EL (cell line): ENCODE measurements around the gene MRPL22.
A peak's percentile ranks its signal among the peaks of the same experiment; 100 is the strongest.
"Not testable (repeated sequence)": the region's sequence is repeated elsewhere in the genome, so short reads cannot be mapped to it uniquely, and the experiment has no call there.

ENCODE experiments used
- DNase-seq: peaks from one replicate; pipeline ENCODE4 v3.0.0-alpha.2; 2016

MRPL22 gene

GRCh38 chr5:154943527-154943926 is 2.7 kb downstream of the MRPL22 start:
- no peak for DNase-seq

GRCh38 chr5:154944716-154945115 is 3.8 kb downstream of the MRPL22 start:
- DNase-seq: no peak

- peak; percentile 29 for DNase-seq
Measured at GRCh38 chr5:154945695-154946301, 4.9 kb downstream of the MRPL22 start.

GRCh38 chr5:154947778-154948177 is 6.9 kb downstream of the MRPL22 start:
- DNase-seq: no peak

- no peak for DNase-seq
Measured at GRCh38 chr5:154948313-154948712, 7.4 kb downstream of the MRPL22 start.

GRCh38 chr5:154949781-154950180 is 8.9 kb downstream of the MRPL22 start:
- DNase-seq: no peak

GRCh38 chr5:154956712-154957111 is 15.8 kb downstream of the MRPL22 start:
- no peak for DNase-seq

- DNase-seq: peak; percentile 51
Measured at GRCh38 chr5:154962494-154962893, 21.6 kb downstream of the MRPL22 start.

- DNase-seq: no peak
Measured at GRCh38 chr5:154966081-154966841, 25.4 kb downstream of the MRPL22 start.

- DNase-seq: no peak
Measured at GRCh38 chr5:154966874-154967273, 26.0 kb downstream of the MRPL22 start.

GRCh38 chr5:154967421-154968024 is 26.6 kb downstream of the MRPL22 start:
- peak; percentile 5 for DNase-seq

- no peak for DNase-seq
Measured at GRCh38 chr5:154968953-154969352, 28.1 kb downstream of the MRPL22 start.

- DNase-seq: peak; percentile 9
Measured at GRCh38 chr5:154970759-154971158, 29.9 kb downstream of the MRPL22 start.

- no peak for DNase-seq
Measured at GRCh38 chr5:154971501-154971900, 30.6 kb downstream of the MRPL22 start.

- DNase-seq: peak; percentile 47
Measured at GRCh38 chr5:154972476-154973080, 31.7 kb downstream of the MRPL22 start.

- not testable (repeated sequence) for DNase-seq
Measured at GRCh38 chr5:154976082-154976481, 35.2 kb downstream of the MRPL22 start.

- DNase-seq: no peak
Measured at GRCh38 chr5:154977409-154977808, 36.5 kb downstream of the MRPL22 start.

- not testable (repeated sequence) for DNase-seq
Measured at GRCh38 chr5:154978294-154978693, 37.4 kb downstream of the MRPL22 start.

- no peak for DNase-seq
Measured at GRCh38 chr5:154984946-154985516, 44.2 kb downstream of the MRPL22 start.

GRCh38 chr5:154986151-154986550 is 45.3 kb downstream of the MRPL22 start:
- no peak for DNase-seq

GRCh38 chr5:154989626-154990025 is 48.8 kb downstream of the MRPL22 start:
- DNase-seq: no peak

GRCh38 chr5:154993461-154993860 is 52.6 kb downstream of the MRPL22 start:
- DNase-seq: no peak

- no peak for DNase-seq
Measured at GRCh38 chr5:154995679-154996078, 54.8 kb downstream of the MRPL22 start.
